Measurements from ENCODE around the gene UGT3A1. TPM values are rescaled to one million over a fixed set of nuclear protein-coding genes. Genes with fewer than 3 reads are reported as not detected.

Gene UGT3A1
- total RNA-seq, 1 experiment from 2014 or later, result not detected

DNA sequence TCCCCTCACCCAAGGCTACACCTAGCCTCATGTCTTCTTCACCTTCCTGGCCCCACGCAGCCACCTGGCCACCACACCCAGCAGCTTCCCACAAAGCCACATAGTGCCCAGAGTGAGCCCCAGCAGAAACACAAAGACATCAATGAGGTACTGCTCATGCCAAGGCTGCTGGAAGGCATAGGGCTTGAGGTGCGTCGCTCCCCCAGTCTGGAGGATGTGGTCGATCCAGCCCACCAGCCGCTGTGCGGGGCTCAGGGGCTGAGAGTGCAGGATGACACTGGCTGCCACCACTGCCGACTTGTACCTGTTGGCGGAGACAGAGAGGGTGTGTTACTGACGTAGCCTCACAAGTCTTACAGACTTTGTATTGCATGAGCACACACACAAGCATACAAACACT lies 37.0 kb downstream of the UGT3A1 start:
- CTCF ChIA-PET, result no interaction called here
- TF ChIP-seq, protein P1, sequence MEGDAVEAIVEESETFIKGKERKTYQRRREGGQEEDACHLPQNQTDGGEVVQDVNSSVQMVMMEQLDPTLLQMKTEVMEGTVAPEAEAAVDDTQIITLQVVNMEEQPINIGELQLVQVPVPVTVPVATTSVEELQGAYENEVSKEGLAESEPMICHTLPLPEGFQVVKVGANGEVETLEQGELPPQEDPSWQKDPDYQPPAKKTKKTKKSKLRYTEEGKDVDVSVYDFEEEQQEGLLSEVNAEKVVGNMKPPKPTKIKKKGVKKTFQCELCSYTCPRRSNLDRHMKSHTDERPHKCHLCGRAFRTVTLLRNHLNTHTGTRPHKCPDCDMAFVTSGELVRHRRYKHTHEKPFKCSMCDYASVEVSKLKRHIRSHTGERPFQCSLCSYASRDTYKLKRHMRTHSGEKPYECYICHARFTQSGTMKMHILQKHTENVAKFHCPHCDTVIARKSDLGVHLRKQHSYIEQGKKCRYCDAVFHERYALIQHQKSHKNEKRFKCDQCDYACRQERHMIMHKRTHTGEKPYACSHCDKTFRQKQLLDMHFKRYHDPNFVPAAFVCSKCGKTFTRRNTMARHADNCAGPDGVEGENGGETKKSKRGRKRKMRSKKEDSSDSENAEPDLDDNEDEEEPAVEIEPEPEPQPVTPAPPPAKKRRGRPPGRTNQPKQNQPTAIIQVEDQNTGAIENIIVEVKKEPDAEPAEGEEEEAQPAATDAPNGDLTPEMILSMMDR (IDR thresholded peaks at IDR 0.05; ENCODE audit: unreplicated experiment), result no peak
- no peaks in the 10 kb centered on the region for H3K36me3 Mint-ChIP-seq (ENCODE audit: insufficient read depth, unreplicated experiment)
- no peaks in the 10 kb centered on the region for H3K4me1 Mint-ChIP-seq (ENCODE audit: low read depth, unreplicated experiment)
- no peaks in the 10 kb centered on the region for H3K27me3 Mint-ChIP-seq (ENCODE audit: unreplicated experiment)
- DNase-seq, result no peak
- H3K9me3 Mint-ChIP-seq (ENCODE audit: low read depth, unreplicated experiment), result peaks cover 5% of the 10 kb centered on the region
- intact Hi-C loops (cut with micrococcal nuclease; ENCODE audit: unreplicated experiment), result no loop called here
- H3K27ac Mint-ChIP-seq (ENCODE audit: unreplicated experiment), result no peak overlapping the region
- no TSS peak for BruUV-seq (replicated peaks)
- no peak overlapping the region for H3K4me3 Mint-ChIP-seq (ENCODE audit: low read depth, unreplicated experiment)

- TF ChIP-seq, protein P1 (IDR thresholded peaks at IDR 0.05; ENCODE audit: unreplicated experiment), result no peak
- DNase-seq, result no peak
- H3K4me3 Mint-ChIP-seq (ENCODE audit: low read depth, unreplicated experiment), result no peak overlapping the region
Measured at GRCh38 chr5:35947085-35947484, 44.1 kb downstream of the UGT3A1 start.

DNA sequence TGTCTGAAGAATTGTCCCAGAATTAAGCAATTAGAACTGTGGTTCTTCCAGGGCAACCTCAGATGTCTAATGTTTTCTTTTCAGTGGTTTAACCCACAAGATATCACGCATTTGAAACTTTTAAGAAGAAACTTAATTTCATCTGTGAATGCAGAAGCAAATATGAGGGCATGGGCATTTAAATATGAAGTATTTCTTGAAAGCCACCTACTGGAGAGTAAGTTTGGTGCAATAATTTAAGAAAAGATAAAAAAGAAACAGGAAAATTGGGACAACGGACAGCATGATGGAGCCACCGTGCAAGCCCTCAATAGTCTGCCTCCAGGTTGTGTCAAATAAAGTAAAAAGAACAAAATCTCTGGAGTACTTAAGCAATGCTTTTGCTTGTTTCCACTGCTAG lies 51.6 kb downstream of the UGT3A1 start:
- TF ChIP-seq, protein P1 (IDR thresholded peaks at IDR 0.05; ENCODE audit: unreplicated experiment), result no peak
- Mint-ChIP-seq H3K27me3 (ENCODE audit: unreplicated experiment) (no peaks in the 10 kb centered on the region), H3K36me3 (ENCODE audit: insufficient read depth, unreplicated experiment) (no peaks in the 10 kb centered on the region), H3K4me1 (ENCODE audit: low read depth, unreplicated experiment) (no peaks in the 10 kb centered on the region), H3K27ac (ENCODE audit: unreplicated experiment) (no peak overlapping the region), H3K4me3 (ENCODE audit: low read depth, unreplicated experiment) (no peak overlapping the region), H3K9me3 (ENCODE audit: low read depth, unreplicated experiment) (peaks cover 2% of the 10 kb centered on the region)
- CTCF ChIA-PET, result interaction anchor here (1.2 kb wide), 1 partner anchor 9 kb away, joined by 3 read pairs; no protein-coding TSS in a partner anchor
- intact Hi-C loops (cut with micrococcal nuclease; ENCODE audit: unreplicated experiment), result no loop called here
- no peak for DNase-seq
- no TSS peak for BruUV-seq (replicated peaks)

More at GRCh38 chr5:35947085-35947484, 44.1 kb downstream of the UGT3A1 start:
- intact Hi-C loops (cut with micrococcal nuclease; ENCODE audit: unreplicated experiment), result no loop called here
- CTCF ChIA-PET, result no interaction called here
- H3K27me3 Mint-ChIP-seq (ENCODE audit: unreplicated experiment), result no peaks in the 10 kb centered on the region
- no TSS peak for BruUV-seq (replicated peaks)
- peaks cover 9% of the 10 kb centered on the region for H3K9me3 Mint-ChIP-seq (ENCODE audit: low read depth, unreplicated experiment)
- no peaks in the 10 kb centered on the region for H3K36me3 Mint-ChIP-seq (ENCODE audit: insufficient read depth, unreplicated experiment)
- H3K4me1 Mint-ChIP-seq (ENCODE audit: low read depth, unreplicated experiment), result no peaks in the 10 kb centered on the region
- H3K27ac Mint-ChIP-seq (ENCODE audit: unreplicated experiment), result no peak overlapping the region

DNA sequence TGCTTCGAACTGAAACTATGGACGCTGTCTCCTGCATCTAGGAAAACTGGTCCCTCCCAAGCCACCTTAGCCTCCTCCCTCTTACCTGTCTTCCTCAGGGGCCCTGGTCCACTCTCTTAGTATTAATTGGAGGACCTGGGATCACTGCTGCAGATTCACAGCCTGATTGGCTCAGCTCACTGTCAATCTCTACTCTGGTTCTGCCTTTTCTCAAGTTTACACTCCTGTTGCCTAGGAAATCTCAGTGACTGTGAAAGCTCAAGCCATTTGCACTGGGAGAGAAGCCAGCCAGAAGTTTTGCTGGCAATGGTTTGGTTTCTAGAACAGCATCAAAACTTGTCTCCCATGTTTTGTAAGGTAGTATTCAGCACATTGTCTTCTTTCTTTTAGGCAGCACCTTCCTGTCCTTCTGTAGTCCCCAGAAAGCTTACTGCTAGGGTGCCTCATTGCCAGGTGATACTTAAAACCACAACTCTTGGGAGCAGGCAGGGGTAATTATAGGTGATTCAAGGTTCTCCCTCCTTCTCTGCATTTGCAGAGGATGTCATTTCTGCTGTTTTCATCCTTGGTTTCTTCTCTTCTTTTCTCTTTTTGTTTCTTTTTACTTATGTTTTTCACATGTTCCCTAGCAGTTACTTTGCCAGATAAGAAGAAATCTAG lies 52.5 kb downstream of the UGT3A1 start, which contains the start of gene CAPSL:
Gene CAPSL, minus strand, starts transcription at position 55 of the 660 bp plus-strand sequence. CDS start 17,502 bp downstream, outside the sequence.
- Mint-ChIP-seq H3K4me1 (ENCODE audit: low read depth, unreplicated experiment) (no peaks in the 10 kb centered on the region), H3K27ac (ENCODE audit: unreplicated experiment) (no peak within 1 kb of the TSS), H3K36me3 (ENCODE audit: insufficient read depth, unreplicated experiment) (no peaks in the 10 kb centered on the region), H3K9me3 (ENCODE audit: low read depth, unreplicated experiment) (peaks cover 2% of the 10 kb centered on the region), H3K4me3 (ENCODE audit: low read depth, unreplicated experiment) (no peak within 1 kb of the TSS), H3K27me3 (ENCODE audit: unreplicated experiment) (no peaks in the 10 kb centered on the region)
- TF ChIP-seq, protein P1 (IDR thresholded peaks at IDR 0.05; ENCODE audit: unreplicated experiment), result no peak
- peak; percentile 30 for DNase-seq
- CTCF ChIA-PET, result interaction anchor here (1.2 kb wide), 1 partner anchor 8 kb away, joined by 3 read pairs; no protein-coding TSS in a partner anchor
- BruUV-seq (replicated peaks), result no TSS peak
- intact Hi-C loops (cut with micrococcal nuclease; ENCODE audit: unreplicated experiment), result no loop called here

Measured in Calu3 (cell line).